Measurements from ENCODE around the gene KLHL40.
A peak's percentile ranks its signal among the peaks of the same experiment; 100 is the strongest.

Gene KLHL40

GRCh38 chr3:42647821-42648459, 37.4 kb upstream of the KLHL40 start:
- no peak for TF ChIP-seq CTCF (IDR thresholded peaks at IDR 0.05; ENCODE audit: low read depth, low read length)
- H3K4me3 ChIP-seq (replicated peaks in 1 of 2; ENCODE audit: low read depth in 2 of 2, low read length in 2 of 2), result no peak overlapping the region
- DNase-seq (ENCODE audit: low read depth in 2 of 2), result no peak

- no peak overlapping the region for H3K4me3 ChIP-seq (replicated peaks in 1 of 2; ENCODE audit: low read depth in 2 of 2, low read length in 2 of 2)
- TF ChIP-seq CTCF (IDR thresholded peaks at IDR 0.05; ENCODE audit: low read depth, low read length), result no peak
- DNase-seq (ENCODE audit: low read depth in 2 of 2), result no peak
These were observed 36.3 kb upstream of the KLHL40 start for GRCh38 chr3:42649006-42649405.

- H3K4me3 ChIP-seq (replicated peaks in 1 of 2; ENCODE audit: low read depth in 2 of 2, low read length in 2 of 2), result no peak overlapping the region
- no peak for TF ChIP-seq CTCF (IDR thresholded peaks at IDR 0.05; ENCODE audit: low read depth, low read length)
- DNase-seq (ENCODE audit: low read depth in 2 of 2), result no peak
These were observed 35.6 kb upstream of the KLHL40 start for GRCh38 chr3:42649783-42650182.

- DNase-seq (ENCODE audit: low read depth in 2 of 2), result peak; percentile 60 to 81
- H3K4me3 ChIP-seq (replicated peaks in 1 of 2; ENCODE audit: low read depth in 2 of 2, low read length in 2 of 2), result peak overlapping the region in 1 of 2 donors; percentile 84
- no peak for TF ChIP-seq CTCF (IDR thresholded peaks at IDR 0.05; ENCODE audit: low read depth, low read length)
These were observed 33.9 kb upstream of the KLHL40 start for GRCh38 chr3:42651248-42652091.

- no peak for DNase-seq (ENCODE audit: low read depth in 2 of 2)
- peak overlapping the region; percentile 25 to 84 for H3K4me3 ChIP-seq (replicated peaks in 1 of 2; ENCODE audit: low read depth in 2 of 2, low read length in 2 of 2)
- no peak for TF ChIP-seq CTCF (IDR thresholded peaks at IDR 0.05; ENCODE audit: low read depth, low read length)
These were observed 33.1 kb upstream of the KLHL40 start for GRCh38 chr3:42652251-42652610.

GRCh38 chr3:42652611-42653302, 32.6 kb upstream of the KLHL40 start:
- H3K4me3 ChIP-seq (replicated peaks in 1 of 2; ENCODE audit: low read depth in 2 of 2, low read length in 2 of 2), result peak overlapping the region; percentile 84 to 92
- peak; percentile 74 to 86 for DNase-seq (ENCODE audit: low read depth in 2 of 2)
- TF ChIP-seq CTCF (IDR thresholded peaks at IDR 0.05; ENCODE audit: low read depth, low read length), result no peak

All from cardiac fibroblast (primary cell).